Measurements from ENCODE around the gene GOPC. TPM values are rescaled to one million over a fixed set of nuclear protein-coding genes. Genes with fewer than 3 reads are reported as not detected.
A peak's percentile ranks its signal among the peaks of the same experiment; 100 is the strongest.

The GOPC gene
- total RNA-seq, 4 donors from 2014 or later = 20.5 to 34.1 (median 24.2) TPM

GRCh38 chr6:117613920-117614560 lies 11.7 kb upstream of the GOPC start:
- no peaks in the 10 kb centered on the region for H3K9me3 ChIP-seq
- 30 to 67% methylated on average over 3 to 4 of the region's 4 CpGs for WGBS, 2 donors (ENCODE audit: low coverage in 1 of 2)
- no peak for TF ChIP-seq POLR2A (IDR thresholded peaks at IDR 0.05)
- TF ChIP-seq, protein P1, sequence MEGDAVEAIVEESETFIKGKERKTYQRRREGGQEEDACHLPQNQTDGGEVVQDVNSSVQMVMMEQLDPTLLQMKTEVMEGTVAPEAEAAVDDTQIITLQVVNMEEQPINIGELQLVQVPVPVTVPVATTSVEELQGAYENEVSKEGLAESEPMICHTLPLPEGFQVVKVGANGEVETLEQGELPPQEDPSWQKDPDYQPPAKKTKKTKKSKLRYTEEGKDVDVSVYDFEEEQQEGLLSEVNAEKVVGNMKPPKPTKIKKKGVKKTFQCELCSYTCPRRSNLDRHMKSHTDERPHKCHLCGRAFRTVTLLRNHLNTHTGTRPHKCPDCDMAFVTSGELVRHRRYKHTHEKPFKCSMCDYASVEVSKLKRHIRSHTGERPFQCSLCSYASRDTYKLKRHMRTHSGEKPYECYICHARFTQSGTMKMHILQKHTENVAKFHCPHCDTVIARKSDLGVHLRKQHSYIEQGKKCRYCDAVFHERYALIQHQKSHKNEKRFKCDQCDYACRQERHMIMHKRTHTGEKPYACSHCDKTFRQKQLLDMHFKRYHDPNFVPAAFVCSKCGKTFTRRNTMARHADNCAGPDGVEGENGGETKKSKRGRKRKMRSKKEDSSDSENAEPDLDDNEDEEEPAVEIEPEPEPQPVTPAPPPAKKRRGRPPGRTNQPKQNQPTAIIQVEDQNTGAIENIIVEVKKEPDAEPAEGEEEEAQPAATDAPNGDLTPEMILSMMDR (IDR thresholded peaks at IDR 0.05) = no peak
- no peak for TF ChIP-seq EP300 (IDR thresholded peaks at IDR 0.05)
- no peak for TF ChIP-seq POLR2AphosphoS5 (IDR thresholded peaks at IDR 0.05)

DNA sequence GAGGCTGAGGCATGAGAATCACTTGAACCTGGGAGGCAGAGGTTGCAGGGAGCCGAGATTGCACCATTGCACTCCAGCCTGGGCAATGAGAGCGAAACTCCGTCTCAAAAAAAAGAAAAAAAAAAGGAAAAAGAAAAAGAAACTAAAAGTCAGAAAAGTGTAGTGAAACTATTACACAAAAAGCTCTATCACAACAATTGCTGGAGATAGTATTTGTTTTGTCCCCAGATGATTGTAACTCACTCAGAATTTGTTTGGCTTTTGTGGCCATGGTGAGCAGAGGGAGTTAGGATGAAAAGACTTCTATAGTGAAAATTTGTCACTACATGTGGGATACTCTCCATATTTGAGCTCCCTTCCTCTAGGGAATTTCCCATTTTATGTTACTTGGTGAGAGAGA lies 5.2 kb upstream of the GOPC start:
- peaks cover 0 to 3% (median 0%) of the 10 kb centered on the region in 3 donors for H3K4me1 ChIP-seq
- H3K4me3 ChIP-seq = no peak overlapping the region
- H3K36me3 ChIP-seq = no peaks in the 10 kb centered on the region
- ATAC-seq = no peak
- H3K27ac ChIP-seq = no peak overlapping the region
- WGBS, 2 donors (ENCODE audit: low coverage in 1 of 2) = 75 to 94% methylated on average over 3 of the region's 3 CpGs
- peaks cover 7% of the 10 kb centered on the region for H3K27me3 ChIP-seq
- TF ChIP-seq POLR2A (IDR thresholded peaks at IDR 0.05) = no peak
- no peak for TF ChIP-seq POLR2AphosphoS5 (IDR thresholded peaks at IDR 0.05)
- TF ChIP-seq, protein P1 (IDR thresholded peaks at IDR 0.05) = no peak
- no peak for TF ChIP-seq EP300 (IDR thresholded peaks at IDR 0.05)
- no peaks in the 10 kb centered on the region for H3K9me3 ChIP-seq

More at GRCh38 chr6:117613920-117614560, 11.7 kb upstream of the GOPC start:
- no peaks in the 10 kb centered on the region for H3K4me1 ChIP-seq
- no peak for ATAC-seq
- H3K27me3 ChIP-seq = peaks cover 7% of the 10 kb centered on the region
- H3K36me3 ChIP-seq = no peaks in the 10 kb centered on the region
- H3K4me3 ChIP-seq = no peak overlapping the region
- no peak overlapping the region for H3K27ac ChIP-seq

- 19 to 32% methylated on average over 6 to 7 of the region's 7 CpGs for WGBS, 2 donors (ENCODE audit: low coverage in 1 of 2)
- H3K4me1 ChIP-seq = peaks cover 3 to 11% (median 6%) of the 10 kb centered on the region in 3 donors
Observed at GRCh38 chr6:117605169-117605826, 3.0 kb upstream of the GOPC start.

DNA sequence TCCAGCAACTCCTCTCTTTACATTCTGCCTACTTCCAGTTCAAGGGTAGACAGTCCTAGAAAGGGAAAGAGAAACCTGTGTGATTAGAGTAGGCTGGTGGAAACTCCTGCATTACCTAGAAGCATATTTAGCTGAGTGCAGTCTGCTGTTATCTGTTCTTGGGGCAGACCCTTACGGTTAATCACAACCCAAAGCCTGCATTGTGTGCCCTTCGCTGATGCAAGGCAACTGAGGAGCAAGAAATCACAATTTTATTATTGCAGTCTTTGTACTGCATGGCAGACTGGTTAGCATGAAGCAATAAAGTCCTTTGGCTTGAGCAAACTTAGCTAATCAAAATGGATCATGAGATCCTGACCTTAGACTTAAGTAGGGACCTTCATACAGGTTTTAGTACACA lies 1.5 kb upstream of the GOPC start:
- Histone ChIP-seq H3K27me3 (no peaks in the 10 kb centered on the region), H3K4me1 (peaks cover 6 to 26% (median 7%) of the 10 kb centered on the region in 3 donors), H3K9me3 (no peaks in the 10 kb centered on the region), H3K36me3 (no peaks in the 10 kb centered on the region), H3K4me3 (no peak overlapping the region), H3K27ac (no peak overlapping the region)
- WGBS, 2 donors (ENCODE audit: low coverage in 1 of 2) = 79 to 95% methylated on average over 2 of the region's 2 CpGs
- TF ChIP-seq POLR2AphosphoS5 (IDR thresholded peaks at IDR 0.05) = no peak
- TF ChIP-seq POLR2A (IDR thresholded peaks at IDR 0.05) = no peak
- TF ChIP-seq, protein P1 (IDR thresholded peaks at IDR 0.05) = no peak
- TF ChIP-seq EP300 (IDR thresholded peaks at IDR 0.05) = no peak
- ATAC-seq = no peak

More at GRCh38 chr6:117605169-117605826, 3.0 kb upstream of the GOPC start:
- no peak overlapping the region for H3K4me3 ChIP-seq
- no peaks in the 10 kb centered on the region for H3K9me3 ChIP-seq
- no peak overlapping the region for H3K27ac ChIP-seq
- TF ChIP-seq POLR2AphosphoS5 (IDR thresholded peaks at IDR 0.05) = no peak
- TF ChIP-seq POLR2A (IDR thresholded peaks at IDR 0.05) = no peak
- TF ChIP-seq, protein P1 (IDR thresholded peaks at IDR 0.05) = peak; percentile 33 to 67 (median 45)
- no peak for ATAC-seq
- H3K27me3 ChIP-seq = peaks cover 7% of the 10 kb centered on the region
- no peaks in the 10 kb centered on the region for H3K36me3 ChIP-seq

All from gastroesophageal sphincter (tissue), 4 donors.